ENCODE measurements around the gene IGF2R. TPM values are rescaled to one million over a fixed set of nuclear protein-coding genes. Genes with fewer than 3 reads are reported as not detected.
A peak's percentile ranks its signal among the peaks of the same experiment; 100 is the strongest.

Gene IGF2R
- total and polyA plus RNA-seq, 7 donors = 40.1 to 167 (median 113) TPM

- no peak for TF ChIP-seq CTCF (IDR thresholded peaks at IDR 0.05)
- H3K4me3 ChIP-seq = no peak overlapping the region
- H3K9me3 ChIP-seq = no peaks in the 10 kb centered on the region
- H3K27me3 ChIP-seq (ENCODE audit: insufficient read depth in 3 of 3, low read length in 2 of 3) = no peaks in the 10 kb centered on the region
- no peak for DNase-seq
- peak in 1 of 4 donors; percentile 15 for ATAC-seq
- intact Hi-C loops (cut with DNase I) = no loop called here
- peaks cover 3 to 100% of the 10 kb centered on the region in 2 donors for H3K36me3 ChIP-seq (ENCODE audit: insufficient read depth in 1 of 2, low read depth in 1 of 2)
- WGBS, 3 donors = 64 to 76% (median 68%) methylated on average over 6 of the region's 6 CpGs
- no peaks in the 10 kb centered on the region for H3K4me1 ChIP-seq
- H3K27ac ChIP-seq = no peak overlapping the region
Measured at GRCh38 chr6:160057080-160057479, 88.2 kb downstream of the IGF2R start.

- ATAC-seq = peak in 1 of 4 donors; percentile 9
- Histone ChIP-seq H3K27ac (peak overlapping the region; percentile 19), H3K4me1 (peaks cover 5% of the 10 kb centered on the region), H3K4me3 (no peak overlapping the region), H3K9me3 (no peaks in the 10 kb centered on the region), H3K27me3 (ENCODE audit: insufficient read depth in 3 of 3, low read length in 2 of 3) (no peaks in the 10 kb centered on the region), H3K36me3 (ENCODE audit: insufficient read depth in 1 of 2, low read depth in 1 of 2) (peaks cover 3 to 97% of the 10 kb centered on the region in 2 donors)
- intact Hi-C loops (cut with DNase I) = no loop called here
- WGBS, 3 donors = 78 to 84% (median 81%) methylated on average over 6 of the region's 6 CpGs
- TF ChIP-seq CTCF (IDR thresholded peaks at IDR 0.05) = no peak
- DNase-seq = no peak
Measured at GRCh38 chr6:160058603-160059215, 89.8 kb downstream of the IGF2R start.

- ATAC-seq = no peak
- peaks cover 15% of the 10 kb centered on the region for H3K4me1 ChIP-seq
- H3K36me3 ChIP-seq (ENCODE audit: insufficient read depth in 1 of 2, low read depth in 1 of 2) = peaks cover 3 to 97% of the 10 kb centered on the region in 2 donors
- H3K4me3 ChIP-seq = no peak overlapping the region
- no peak overlapping the region for H3K27ac ChIP-seq
- WGBS, 3 donors = 94 to 97% (median 96%) methylated on average over 11 of the region's 11 CpGs
- intact Hi-C loops (cut with DNase I) = loop anchor here in 1 of 2 donors (5.0 kb wide), 1 partner anchor 273 kb away; the partner anchor contains the start of gene TCP1
- H3K9me3 ChIP-seq = no peaks in the 10 kb centered on the region
- no peak for TF ChIP-seq CTCF (IDR thresholded peaks at IDR 0.05)
- DNase-seq = no peak
- no peaks in the 10 kb centered on the region for H3K27me3 ChIP-seq (ENCODE audit: insufficient read depth in 3 of 3, low read length in 2 of 3)
Measured at GRCh38 chr6:160060221-160060620, 91.3 kb downstream of the IGF2R start.

GRCh38 chr6:160060920-160061447 is 92.1 kb downstream of the IGF2R start:
- H3K4me1 ChIP-seq = peaks cover 18% of the 10 kb centered on the region
- no peaks in the 10 kb centered on the region for H3K9me3 ChIP-seq
- ATAC-seq (no peak), DNase-seq (no peak)
- peak overlapping the region; percentile 20 for H3K27ac ChIP-seq
- no peaks in the 10 kb centered on the region for H3K27me3 ChIP-seq (ENCODE audit: insufficient read depth in 3 of 3, low read length in 2 of 3)
- 85 to 95% (median 90%) methylated on average over 4 of the region's 4 CpGs for WGBS, 3 donors
- no peak overlapping the region for H3K4me3 ChIP-seq
- no peak for TF ChIP-seq CTCF (IDR thresholded peaks at IDR 0.05)
- peaks cover 3 to 93% of the 10 kb centered on the region in 2 donors for H3K36me3 ChIP-seq (ENCODE audit: insufficient read depth in 1 of 2, low read depth in 1 of 2)
- intact Hi-C loops (cut with DNase I) = loop anchor here in 1 of 2 donors (5.0 kb wide), 1 partner anchor 274 kb away; the partner anchor contains the start of gene TCP1
